ENCODE measurements around the gene UBASH3B. TPM values are rescaled to one million over a fixed set of nuclear protein-coding genes. Genes with fewer than 3 reads are reported as not detected.

The UBASH3B gene
- total and polyA plus RNA-seq, 11 donors = 0.72 to 19.0 (median 1.7) TPM

- H3K27me3 ChIP-seq = no peaks in the 10 kb centered on the region
- ATAC-seq = no peak
- no peak for DNase-seq
- no peak for TF ChIP-seq POLR2A (IDR thresholded peaks at IDR 0.05)
- no peak for TF ChIP-seq CTCF (IDR thresholded peaks at IDR 0.05)
- H3K36me3 ChIP-seq = no peaks in the 10 kb centered on the region
- H3K4me3 ChIP-seq = no peak overlapping the region
- H3K27ac ChIP-seq = no peak overlapping the region
- 64 to 69% (median 67%) methylated on average over 4 of the region's 4 CpGs for WGBS, 4 donors
- intact Hi-C loops (cut with DNase I) = loop anchor here in 1 of 10 donors (10.0 kb wide), 1 partner anchor 114 kb away; the partner anchor contains the start of gene UBASH3B
- peaks cover 0 to 14% (median 3%) of the 10 kb centered on the region in 12 donors for H3K4me1 ChIP-seq
- H3K9me3 ChIP-seq = no peaks in the 10 kb centered on the region
Measured at GRCh38 chr11:122769126-122769780, 113.7 kb downstream of the UBASH3B start.

- DNase-seq (no peak), ATAC-seq (no peak)
- 70 to 81% (median 75%) methylated on average over 6 to 7 of the region's 7 CpGs for WGBS, 4 donors
- TF ChIP-seq POLR2A (IDR thresholded peaks at IDR 0.05) (no peak), CTCF (IDR thresholded peaks at IDR 0.05) (no peak)
- Histone ChIP-seq H3K27ac (peak overlapping the region in 2 of 12 donors; percentile 4 to 44), H3K4me3 (no peak overlapping the region), H3K9me3 (no peaks in the 10 kb centered on the region), H3K4me1 (peaks cover 0 to 36% (median 6%) of the 10 kb centered on the region in 12 donors), H3K36me3 (no peaks in the 10 kb centered on the region), H3K27me3 (peaks cover 0 to 6% (median 0%) of the 10 kb centered on the region in 9 donors)
- intact Hi-C loops (cut with DNase I) = loop anchor here in 2 of 10 donors (5.0 to 10.0 kb wide), 2 partner anchors 118 to 121 kb away; partner anchors contain the start of gene UBASH3B (in 1 of the 2)
Measured at GRCh38 chr11:122772945-122773344, 117.4 kb downstream of the UBASH3B start.

GRCh38 chr11:122773781-122774266, 118.3 kb downstream of the UBASH3B start:
- no peak for DNase-seq
- Histone ChIP-seq H3K27me3 (peaks cover 0 to 6% (median 0%) of the 10 kb centered on the region in 9 donors), H3K9me3 (no peaks in the 10 kb centered on the region), H3K27ac (peak overlapping the region in 3 of 12 donors; percentile 4 to 44 (median 30)), H3K4me1 (peaks cover 0 to 38% (median 6%) of the 10 kb centered on the region in 12 donors), H3K4me3 (peak overlapping the region in 6 of 12 donors; percentile 17 to 41 (median 38)), H3K36me3 (no peaks in the 10 kb centered on the region)
- 46 to 53% (median 49%) methylated on average over 8 of the region's 8 CpGs for WGBS, 4 donors
- ATAC-seq = no peak
- intact Hi-C loops (cut with DNase I) = loop anchor here in 2 of 10 donors (5.0 to 10.0 kb wide), 2 partner anchors 119 to 122 kb away; partner anchors contain the start of gene UBASH3B (in 1 of the 2)
- TF ChIP-seq POLR2A (IDR thresholded peaks at IDR 0.05) = no peak
- no peak for TF ChIP-seq CTCF (IDR thresholded peaks at IDR 0.05)

GRCh38 chr11:122775675-122776271, 120.3 kb downstream of the UBASH3B start:
- intact Hi-C loops (cut with DNase I) = loop anchor here in 1 of 10 donors (10.0 kb wide), 1 partner anchor 121 kb away; the partner anchor contains the start of gene UBASH3B
- H3K36me3 ChIP-seq = peaks cover 0 to 10% (median 0%) of the 10 kb centered on the region in 9 donors
- no peak for ATAC-seq

More at GRCh38 chr11:122775675-122776271, 120.3 kb downstream of the UBASH3B start:
- no peak overlapping the region for H3K4me3 ChIP-seq
- TF ChIP-seq POLR2A (IDR thresholded peaks at IDR 0.05) (no peak), CTCF (IDR thresholded peaks at IDR 0.05) (no peak)
- H3K4me1 ChIP-seq = peaks cover 0 to 46% (median 8%) of the 10 kb centered on the region in 12 donors
- no peak overlapping the region for H3K27ac ChIP-seq
- no peak for DNase-seq
- H3K9me3 ChIP-seq = no peaks in the 10 kb centered on the region
- 69 to 72% (median 71%) methylated on average over 3 of the region's 3 CpGs for WGBS, 4 donors
- H3K27me3 ChIP-seq = peaks cover 0 to 6% (median 0%) of the 10 kb centered on the region in 9 donors
